ENCODE data around the gene ACP1. TPM values are rescaled to one million over a fixed set of nuclear protein-coding genes. Genes with fewer than 3 reads are reported as not detected.

ACP1 gene
- total RNA-seq, 1 experiment from 2014 or later: 193 TPM

DNA sequence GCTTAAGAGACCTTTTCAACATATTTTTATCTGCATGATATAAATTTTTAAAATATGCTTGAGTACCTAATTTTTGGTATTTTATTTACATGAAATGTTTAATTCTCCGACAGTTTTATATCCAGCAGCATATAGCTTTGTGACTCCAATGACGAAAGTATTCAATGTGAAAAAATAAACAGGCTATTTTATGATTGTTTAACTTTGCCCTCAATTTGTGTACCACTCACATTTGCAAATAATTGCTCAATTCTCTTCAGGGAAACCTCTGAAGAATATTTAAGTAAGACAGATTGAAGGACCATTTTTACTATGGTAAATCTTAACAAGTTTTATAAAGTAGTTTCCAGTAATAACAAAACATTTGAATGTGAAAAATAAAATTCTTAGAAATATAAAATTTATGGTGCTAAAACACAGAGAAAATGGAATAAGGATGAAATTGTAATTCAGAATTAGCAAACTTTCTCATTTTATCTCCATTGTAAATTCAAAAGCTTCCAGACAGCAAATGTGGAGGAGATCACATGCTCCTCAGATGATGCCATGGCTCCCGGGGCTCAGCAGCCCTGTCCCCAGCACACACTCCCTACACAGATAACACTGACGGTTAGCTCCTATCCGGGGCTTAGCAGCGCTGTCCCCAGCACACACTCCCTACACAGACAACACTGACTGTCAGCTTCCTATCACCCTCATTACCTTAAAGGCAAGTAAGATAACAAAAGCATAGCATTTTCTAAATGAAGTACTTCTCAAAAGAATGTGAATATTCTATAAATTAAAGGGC is 40.6 kb upstream of the ACP1 start:
- Mint-ChIP-seq H3K4me1 (ENCODE audit: low read depth, unreplicated experiment) (peaks cover 13% of the 10 kb centered on the region), H3K9me3 (ENCODE audit: unreplicated experiment) (no peaks in the 10 kb centered on the region), H3K36me3 (ENCODE audit: insufficient read depth, unreplicated experiment) (peaks cover 23% of the 10 kb centered on the region), H3K4me3 (ENCODE audit: unreplicated experiment) (no peak overlapping the region), H3K27ac (ENCODE audit: unreplicated experiment) (no peak overlapping the region), H3K27me3 (ENCODE audit: insufficient read depth, unreplicated experiment) (no peaks in the 10 kb centered on the region)
- ChIA-PET POLR2A (no interaction called here), CTCF (no interaction called here)
- peaks cover 8% of the 10 kb centered on the region; the same call in 1 of the 2 replicates for H3K4me1 ChIP-seq
- TF ChIP-seq, protein P1, sequence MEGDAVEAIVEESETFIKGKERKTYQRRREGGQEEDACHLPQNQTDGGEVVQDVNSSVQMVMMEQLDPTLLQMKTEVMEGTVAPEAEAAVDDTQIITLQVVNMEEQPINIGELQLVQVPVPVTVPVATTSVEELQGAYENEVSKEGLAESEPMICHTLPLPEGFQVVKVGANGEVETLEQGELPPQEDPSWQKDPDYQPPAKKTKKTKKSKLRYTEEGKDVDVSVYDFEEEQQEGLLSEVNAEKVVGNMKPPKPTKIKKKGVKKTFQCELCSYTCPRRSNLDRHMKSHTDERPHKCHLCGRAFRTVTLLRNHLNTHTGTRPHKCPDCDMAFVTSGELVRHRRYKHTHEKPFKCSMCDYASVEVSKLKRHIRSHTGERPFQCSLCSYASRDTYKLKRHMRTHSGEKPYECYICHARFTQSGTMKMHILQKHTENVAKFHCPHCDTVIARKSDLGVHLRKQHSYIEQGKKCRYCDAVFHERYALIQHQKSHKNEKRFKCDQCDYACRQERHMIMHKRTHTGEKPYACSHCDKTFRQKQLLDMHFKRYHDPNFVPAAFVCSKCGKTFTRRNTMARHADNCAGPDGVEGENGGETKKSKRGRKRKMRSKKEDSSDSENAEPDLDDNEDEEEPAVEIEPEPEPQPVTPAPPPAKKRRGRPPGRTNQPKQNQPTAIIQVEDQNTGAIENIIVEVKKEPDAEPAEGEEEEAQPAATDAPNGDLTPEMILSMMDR (IDR thresholded peaks at IDR 0.05; ENCODE audit: insufficient read depth in 1 of 2, low read depth in 1 of 2, low read length in 1 of 2, severe bottlenecking in 1 of 2, unreplicated experiment in 1 of 2): no peak
- H3K36me3 ChIP-seq (ENCODE audit: control insufficient read depth, insufficient read depth, low read length): 0 out of 2 replicates have a peak, but pooled peaks cover 1% of the 10 kb centered on the region
- no peaks in the 10 kb centered on the region for H3K27me3 ChIP-seq (replicated peaks; ENCODE audit: control insufficient read depth, insufficient read depth, low read length)
- intact Hi-C loops (cut with micrococcal nuclease; ENCODE audit: unreplicated experiment): no loop called here
- no TSS peak for BruUV-seq (replicated peaks)
- H3K4me3 ChIP-seq (ENCODE audit: low read depth, low read length): no peak overlapping the region
- H3K9me3 ChIP-seq: no peaks in the 10 kb centered on the region
- no peak for DNase-seq

DNA sequence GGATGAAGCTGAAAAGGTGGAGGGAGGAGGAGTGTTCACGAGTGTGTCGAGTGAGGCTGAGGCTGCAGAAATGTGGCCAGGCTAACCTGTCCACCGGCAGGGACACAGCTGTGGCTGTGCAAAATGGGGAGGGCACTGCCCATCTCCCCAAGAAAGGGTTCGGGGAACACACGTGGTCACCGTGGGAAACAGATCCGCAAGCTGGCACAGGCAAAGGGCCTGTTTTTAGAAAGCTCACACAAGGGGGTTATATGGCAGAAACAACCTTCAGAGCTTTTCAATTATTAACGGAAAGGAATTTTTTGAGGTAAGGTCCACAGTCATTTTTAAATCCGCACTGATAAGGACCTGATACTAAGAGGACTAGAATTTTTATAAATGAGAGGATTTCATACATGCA is 36.6 kb upstream of the ACP1 start:
- DNase-seq: no peak
- CTCF ChIA-PET: no interaction called here
- H3K9me3 ChIP-seq: no peaks in the 10 kb centered on the region
- POLR2A ChIA-PET: no interaction called here
- no peak overlapping the region for H3K4me3 Mint-ChIP-seq (ENCODE audit: unreplicated experiment)
- intact Hi-C loops (cut with micrococcal nuclease; ENCODE audit: unreplicated experiment): no loop called here
- H3K4me3 ChIP-seq (ENCODE audit: low read depth, low read length): no peak overlapping the region
- H3K27ac Mint-ChIP-seq (ENCODE audit: unreplicated experiment): peak overlapping the region; percentile 48
- H3K36me3 ChIP-seq (ENCODE audit: control insufficient read depth, insufficient read depth, low read length): peaks cover 1% of the 10 kb centered on the region; the same call in 1 of the 2 replicates
- peaks cover 8% of the 10 kb centered on the region; the same call in 1 of the 2 replicates for H3K4me1 ChIP-seq
- peaks cover 13% of the 10 kb centered on the region for H3K4me1 Mint-ChIP-seq (ENCODE audit: low read depth, unreplicated experiment)
- TF ChIP-seq, protein P1 (IDR thresholded peaks at IDR 0.05; ENCODE audit: insufficient read depth in 1 of 2, low read depth in 1 of 2, low read length in 1 of 2, severe bottlenecking in 1 of 2, unreplicated experiment in 1 of 2): no peak
- H3K36me3 Mint-ChIP-seq (ENCODE audit: insufficient read depth, unreplicated experiment): peaks cover 18% of the 10 kb centered on the region
- no peaks in the 10 kb centered on the region for H3K9me3 Mint-ChIP-seq (ENCODE audit: unreplicated experiment)
- no peaks in the 10 kb centered on the region for H3K27me3 ChIP-seq (replicated peaks; ENCODE audit: control insufficient read depth, insufficient read depth, low read length)
- BruUV-seq (replicated peaks): no TSS peak
- H3K27me3 Mint-ChIP-seq (ENCODE audit: insufficient read depth, unreplicated experiment): no peaks in the 10 kb centered on the region

DNA sequence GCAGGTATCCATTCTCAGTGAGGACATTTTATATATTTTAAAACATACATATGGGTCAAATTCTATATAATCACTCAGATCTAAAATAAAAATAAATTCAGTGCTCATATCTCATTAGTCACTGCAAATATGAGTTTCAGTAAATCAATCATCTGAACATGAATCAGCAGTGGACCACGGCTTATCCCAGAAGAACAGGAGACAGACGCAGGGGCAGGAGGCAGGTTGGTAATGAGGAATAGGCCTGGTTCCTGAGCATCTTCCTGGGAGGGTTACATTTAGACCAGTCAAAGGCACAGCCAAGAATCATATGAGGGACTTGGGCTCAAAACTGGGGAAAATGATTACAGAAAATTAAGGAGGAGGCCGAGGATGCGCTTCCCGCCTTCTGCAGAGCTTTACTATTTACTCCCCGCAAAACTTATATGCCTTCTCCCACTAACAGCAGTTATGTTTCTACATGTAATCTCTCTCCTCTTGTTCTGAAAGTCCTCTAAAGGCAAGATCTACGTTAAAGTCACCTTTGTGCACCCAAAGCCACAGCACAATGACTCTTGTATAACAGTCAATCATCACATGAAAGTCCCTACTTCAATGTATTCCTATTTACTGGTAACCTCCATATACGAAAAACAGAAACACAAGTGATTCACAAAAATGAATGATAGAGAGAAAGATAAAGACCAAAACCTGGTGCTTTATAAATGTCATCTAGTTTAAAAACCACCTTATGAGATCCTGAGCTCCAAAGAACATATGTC is 36.0 kb upstream of the ACP1 start:
- DNase-seq: no peak
- Mint-ChIP-seq H3K27me3 (ENCODE audit: insufficient read depth, unreplicated experiment) (no peaks in the 10 kb centered on the region), H3K4me3 (ENCODE audit: unreplicated experiment) (no peak overlapping the region), H3K4me1 (ENCODE audit: low read depth, unreplicated experiment) (peaks cover 13% of the 10 kb centered on the region), H3K9me3 (ENCODE audit: unreplicated experiment) (no peaks in the 10 kb centered on the region), H3K36me3 (ENCODE audit: insufficient read depth, unreplicated experiment) (peaks cover 18% of the 10 kb centered on the region), H3K27ac (ENCODE audit: unreplicated experiment) (no peak overlapping the region)
- no peaks in the 10 kb centered on the region for H3K27me3 ChIP-seq (replicated peaks; ENCODE audit: control insufficient read depth, insufficient read depth, low read length)
- intact Hi-C loops (cut with micrococcal nuclease; ENCODE audit: unreplicated experiment): no loop called here
- TF ChIP-seq, protein P1 (IDR thresholded peaks at IDR 0.05; ENCODE audit: insufficient read depth in 1 of 2, low read depth in 1 of 2, low read length in 1 of 2, severe bottlenecking in 1 of 2, unreplicated experiment in 1 of 2): no peak
- no peak overlapping the region for H3K4me3 ChIP-seq (ENCODE audit: low read depth, low read length)
- POLR2A ChIA-PET: no interaction called here
- no TSS peak for BruUV-seq (replicated peaks)
- peaks cover 1% of the 10 kb centered on the region; the same call in 1 of the 2 replicates for H3K36me3 ChIP-seq (ENCODE audit: control insufficient read depth, insufficient read depth, low read length)
- CTCF ChIA-PET: no interaction called here
- peaks cover 8% of the 10 kb centered on the region; the same call in 1 of the 2 replicates for H3K4me1 ChIP-seq
- H3K9me3 ChIP-seq: no peaks in the 10 kb centered on the region
